GM19372 (cell line): Measurements from ENCODE around the gene ZBED4.
"Not testable (repeated sequence)": the region's sequence is repeated elsewhere in the genome, so short reads cannot be mapped to it uniquely, and the experiment has no call there.

ENCODE experiments used
- ATAC-seq: cut with Tn5 transposase; IDR thresholded peaks from one replicate; pipeline ENCODE4 v1.9.1; 2021; ENCODE audit warnings: mild to moderate bottlenecking, low read depth, moderate library complexity; ENCODE audit not compliant: unreplicated experiment

The ZBED4 gene

GRCh38 chr22:49852898-49853894, at the start of gene ZBED4:
ZBED4 (plus strand) TSS chr22:49853844; CDS start chr22:49883663, 29,819 bp downstream.
- ATAC-seq, result peak; percentile 79

DNA sequence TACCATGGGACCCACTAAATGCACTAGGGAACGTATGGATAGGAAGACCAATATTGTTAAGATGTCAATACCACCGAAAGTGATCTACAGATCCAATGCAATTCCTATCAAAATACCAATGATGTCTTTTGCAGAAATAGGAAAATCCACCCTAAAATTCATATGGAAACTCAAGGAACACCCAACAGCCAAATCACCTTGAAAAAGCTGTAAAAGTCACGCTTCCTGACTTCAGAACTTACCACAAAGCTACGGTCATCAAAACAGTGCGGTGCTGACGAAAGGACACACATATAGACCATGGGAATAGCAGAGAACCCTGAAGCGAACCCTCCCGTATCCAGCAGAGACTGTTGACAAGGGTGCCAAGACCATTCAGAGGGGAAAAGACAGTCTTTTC, 46.5 kb upstream of the ZBED4 start:
- no peak for ATAC-seq

DNA sequence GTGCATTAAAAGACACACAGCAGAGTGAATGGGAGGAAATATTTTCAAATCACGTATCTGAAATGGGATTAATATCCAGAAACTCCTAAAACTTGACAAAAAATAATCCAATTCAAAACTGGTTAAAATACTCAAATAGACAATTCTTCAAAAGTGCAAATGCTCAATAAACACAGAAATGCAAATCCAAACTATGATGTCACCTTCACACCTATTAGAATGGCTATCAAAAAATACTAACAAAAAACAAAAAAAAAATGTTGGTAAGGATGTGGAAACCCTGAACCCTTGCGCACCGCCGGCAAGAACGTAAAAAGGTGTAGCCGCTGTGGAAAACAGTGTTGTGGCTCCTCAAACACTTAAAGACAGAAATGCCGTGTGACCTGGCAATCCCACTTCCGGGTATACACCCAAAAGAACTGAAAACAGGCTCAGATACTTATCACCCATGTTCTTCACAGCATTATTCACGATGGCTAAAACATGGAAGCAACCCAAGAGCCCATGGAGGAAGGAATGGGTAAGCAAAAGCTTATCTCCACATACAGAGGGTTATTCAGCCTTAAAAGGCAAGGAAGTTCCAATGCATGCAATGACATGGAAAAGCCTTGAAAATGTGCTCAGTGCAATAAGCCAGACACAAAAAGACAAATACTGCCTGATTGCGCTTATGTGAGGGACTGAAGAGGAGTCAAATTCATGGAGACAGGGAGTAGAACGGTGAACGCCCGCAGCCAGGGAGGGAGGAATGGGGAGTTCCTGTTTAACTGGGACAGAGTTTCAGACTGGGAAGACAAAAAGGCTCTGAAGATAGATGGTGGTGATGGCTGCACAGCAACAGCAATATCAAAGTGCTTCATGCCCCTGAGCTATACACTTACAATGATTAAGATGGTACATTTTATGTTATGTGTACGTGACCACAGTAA, 45.6 kb upstream of the ZBED4 start:
- ATAC-seq, result no peak

DNA sequence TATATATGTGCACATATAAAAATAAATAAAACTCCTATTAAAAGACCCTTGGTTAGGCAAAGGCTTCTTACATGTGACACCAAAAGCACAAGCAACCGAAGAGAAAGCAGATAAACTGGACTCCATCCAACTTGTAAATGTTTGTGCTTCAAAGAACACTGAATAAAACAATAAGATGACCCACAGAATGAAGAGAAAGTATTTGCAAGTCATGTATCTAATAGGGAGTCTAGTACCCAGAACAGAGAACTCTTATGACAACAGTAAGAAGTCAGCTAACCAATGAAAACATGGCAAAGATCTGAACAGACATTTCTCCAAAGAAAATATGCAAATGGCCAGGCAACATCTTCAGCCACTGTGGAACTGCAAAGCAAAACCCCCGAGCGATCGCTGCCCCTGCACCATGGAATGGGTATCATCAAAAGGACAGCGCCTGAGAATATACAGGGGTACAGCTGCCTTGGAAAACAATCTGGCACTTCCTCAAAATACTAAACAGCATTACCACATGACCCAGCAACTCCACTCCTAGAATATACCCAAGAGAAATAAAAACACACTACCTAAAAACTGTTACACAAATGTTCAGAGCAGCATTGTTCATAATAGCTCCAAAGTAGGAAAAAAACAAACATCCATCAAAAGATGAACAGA, 43.2 kb upstream of the ZBED4 start:
- no peak for ATAC-seq

- no peak for ATAC-seq
Observed at GRCh38 chr22:49811020-49811791, 42.4 kb upstream of the ZBED4 start.

- no peak for ATAC-seq
Observed at GRCh38 chr22:49812838-49813237, 40.8 kb upstream of the ZBED4 start.

GRCh38 chr22:49814164-49814686, 39.4 kb upstream of the ZBED4 start:
- ATAC-seq, result no peak

- ATAC-seq, result no peak
Observed at GRCh38 chr22:49814856-49815255, 38.8 kb upstream of the ZBED4 start.

DNA sequence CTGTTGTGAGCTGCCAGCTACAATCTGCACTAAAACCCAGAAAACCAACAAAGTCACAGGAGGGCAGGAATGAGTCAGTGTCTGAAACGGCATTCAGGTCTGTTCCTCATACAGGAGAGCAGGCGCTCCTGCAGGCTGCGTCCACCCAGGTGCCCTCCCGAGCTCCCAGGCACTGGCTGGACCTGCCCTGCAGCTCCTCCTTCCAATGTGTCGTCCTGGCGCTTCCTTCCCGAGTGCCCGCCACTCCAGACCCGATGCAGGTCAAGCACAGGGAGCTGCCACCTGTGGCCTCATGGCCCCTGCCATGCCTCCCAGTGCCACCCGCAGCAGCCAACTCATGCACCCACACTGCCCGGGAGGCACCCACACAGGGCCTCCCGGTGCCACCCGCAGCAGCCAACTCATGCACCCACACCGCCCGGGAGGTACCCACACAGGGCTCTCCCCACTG, 38.0 kb upstream of the ZBED4 start:
- ATAC-seq, result no peak

DNA sequence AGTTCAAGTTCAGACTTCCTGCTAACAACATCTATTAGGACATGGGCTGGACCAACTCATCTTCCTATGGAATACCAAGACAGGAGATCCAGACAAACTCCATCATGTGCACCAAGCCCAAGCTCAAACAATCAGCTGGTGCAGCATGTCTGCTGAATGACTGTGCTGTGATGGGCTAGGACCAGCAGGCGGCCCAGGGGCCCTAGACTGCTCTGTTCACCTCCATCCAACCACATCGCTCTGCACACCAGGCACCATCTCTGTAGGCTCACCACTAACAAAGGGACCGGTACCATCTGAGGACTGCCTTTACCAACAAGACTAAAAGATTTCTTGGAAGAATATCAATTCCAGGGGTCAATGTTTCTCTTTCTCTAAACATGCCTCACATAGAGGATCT, 36.3 kb upstream of the ZBED4 start:
- ATAC-seq, result no peak

GRCh38 chr22:49820984-49821383, 32.7 kb upstream of the ZBED4 start:
- no peak for ATAC-seq

DNA sequence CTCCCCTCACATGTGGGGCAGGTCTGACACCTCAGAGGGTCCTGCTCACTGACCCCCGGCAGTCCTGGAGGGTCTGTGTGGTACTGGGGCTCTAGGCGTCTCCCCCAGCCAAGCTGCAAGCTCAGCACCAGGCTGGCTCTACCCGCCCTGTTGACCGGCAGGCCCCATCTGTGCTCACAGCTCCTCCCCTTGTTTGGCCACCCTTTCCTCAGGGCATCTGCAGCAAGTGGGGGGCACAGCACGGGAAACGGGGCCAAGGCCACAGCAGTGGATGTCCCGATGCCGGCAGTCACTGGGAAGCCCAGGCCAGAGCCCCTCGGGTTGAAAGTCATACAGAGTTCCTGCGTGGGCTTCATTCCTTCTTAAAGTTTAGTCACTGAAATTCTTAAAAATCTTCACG, 31.9 kb upstream of the ZBED4 start:
- not testable (repeated sequence) for ATAC-seq

DNA sequence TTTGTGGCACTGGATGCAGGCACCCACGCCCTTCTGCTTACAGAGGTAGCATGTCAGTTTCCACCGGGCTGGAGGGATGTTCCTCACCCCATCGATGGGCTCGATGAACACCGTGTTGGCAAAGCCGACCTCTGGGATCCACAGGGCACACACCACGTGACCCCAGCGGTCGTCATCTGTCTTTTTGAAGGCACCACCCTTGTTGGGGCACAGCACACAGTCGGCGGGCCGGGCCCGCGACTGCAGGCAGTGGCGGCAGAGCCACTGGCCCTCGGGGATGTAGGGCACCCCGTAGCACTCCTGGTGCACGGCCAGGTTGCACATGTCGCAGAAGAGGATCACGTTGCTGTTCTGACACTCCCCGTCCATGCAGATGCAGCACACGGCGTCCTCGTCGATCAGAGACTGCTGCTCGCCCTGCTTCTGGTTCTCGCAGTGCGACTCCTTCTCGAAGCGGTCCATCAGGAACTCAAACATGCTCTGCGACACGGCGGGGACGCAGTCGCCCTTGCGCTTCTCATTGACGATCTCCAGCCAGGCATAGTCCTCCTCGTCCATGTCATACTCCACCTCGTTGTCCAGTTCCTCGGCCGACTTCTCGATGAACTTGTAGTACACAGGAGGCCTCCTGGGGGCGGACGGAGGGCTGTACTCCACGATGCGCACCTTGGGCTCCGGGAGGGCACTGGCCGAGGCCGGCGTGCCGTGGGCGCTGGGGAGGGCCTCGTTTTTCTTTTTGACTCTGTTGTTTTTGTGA, 30.2 kb upstream of the ZBED4 start:
- ATAC-seq, result no peak

GRCh38 chr22:49824185-49824925, 29.3 kb upstream of the ZBED4 start:
- no peak for ATAC-seq

GRCh38 chr22:49824936-49825335, 28.7 kb upstream of the ZBED4 start:
- ATAC-seq, result no peak

DNA sequence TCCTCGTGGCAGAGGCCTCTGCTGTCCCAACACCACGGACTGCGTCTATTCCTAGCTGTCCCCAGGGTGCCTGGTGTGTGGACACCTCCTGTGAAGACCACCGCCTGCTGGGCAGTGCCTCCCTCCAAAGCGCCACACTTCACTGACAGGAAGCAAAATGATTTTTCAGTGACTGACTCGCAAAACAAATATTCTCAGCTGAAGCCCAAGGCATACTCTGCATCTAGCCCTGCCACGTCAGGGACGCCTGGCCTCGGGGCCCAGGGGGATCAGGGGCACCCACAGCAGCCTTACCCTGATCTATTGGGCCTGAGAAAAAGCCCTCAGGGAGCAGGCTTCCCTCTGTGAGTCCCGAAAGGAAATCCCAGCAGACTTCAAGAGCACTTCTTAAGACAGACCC, 28.2 kb upstream of the ZBED4 start:
- ATAC-seq, result no peak

DNA sequence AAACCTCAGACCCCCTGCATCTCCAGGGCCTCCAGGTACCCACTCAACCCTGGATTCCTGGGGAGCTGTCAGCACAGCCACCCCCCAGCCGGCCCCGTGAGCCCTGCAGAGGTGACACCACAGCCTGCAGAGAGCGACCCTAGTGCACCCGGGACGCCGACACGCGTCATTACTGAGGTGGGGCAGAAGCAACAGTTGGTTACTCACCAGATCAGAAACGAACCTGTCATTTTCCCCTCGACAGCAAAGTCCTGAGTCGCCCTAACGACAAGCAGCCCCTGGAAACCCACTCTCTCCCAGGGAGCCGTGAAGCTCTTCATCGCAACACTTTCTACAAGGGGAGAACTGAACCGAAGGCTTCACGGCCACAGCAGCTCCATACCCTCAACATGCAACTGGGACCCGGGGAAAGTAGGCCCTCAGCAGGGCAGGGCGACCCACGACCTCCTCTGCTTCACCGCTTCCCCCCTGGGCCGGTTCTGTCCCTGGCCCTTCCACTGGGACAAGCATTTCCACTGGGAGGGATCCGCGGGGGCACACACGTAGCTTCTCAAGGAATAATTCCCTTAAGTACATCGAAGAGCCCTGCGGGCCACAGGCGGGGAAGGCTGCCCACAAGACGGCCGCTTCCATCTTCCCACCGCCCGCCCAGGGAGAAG, 27.6 kb upstream of the ZBED4 start:
- no peak for ATAC-seq
